AG10803 (cell line): ENCODE data around the gene PFKFB2.

Experiments used
- DNase-seq: peaks from one replicate; pipeline ENCODE4 v3.0.0; 2010; ENCODE audit warnings: low read depth
- H3K4me3 ChIP-seq: 2 replicates; pipeline ENCODE4 v1.5.1; 2011; ENCODE audit warnings: mild to moderate bottlenecking, low read length, control low read depth
- TF ChIP-seq, protein P1 (sequence below): conservative IDR thresholded peaks from 2 replicates; pipeline ENCODE4 v1.5.1; 2011; ENCODE audit warnings: mild to moderate bottlenecking, low read length, control low read depth, inconsistent platforms

Gene PFKFB2

DNA sequence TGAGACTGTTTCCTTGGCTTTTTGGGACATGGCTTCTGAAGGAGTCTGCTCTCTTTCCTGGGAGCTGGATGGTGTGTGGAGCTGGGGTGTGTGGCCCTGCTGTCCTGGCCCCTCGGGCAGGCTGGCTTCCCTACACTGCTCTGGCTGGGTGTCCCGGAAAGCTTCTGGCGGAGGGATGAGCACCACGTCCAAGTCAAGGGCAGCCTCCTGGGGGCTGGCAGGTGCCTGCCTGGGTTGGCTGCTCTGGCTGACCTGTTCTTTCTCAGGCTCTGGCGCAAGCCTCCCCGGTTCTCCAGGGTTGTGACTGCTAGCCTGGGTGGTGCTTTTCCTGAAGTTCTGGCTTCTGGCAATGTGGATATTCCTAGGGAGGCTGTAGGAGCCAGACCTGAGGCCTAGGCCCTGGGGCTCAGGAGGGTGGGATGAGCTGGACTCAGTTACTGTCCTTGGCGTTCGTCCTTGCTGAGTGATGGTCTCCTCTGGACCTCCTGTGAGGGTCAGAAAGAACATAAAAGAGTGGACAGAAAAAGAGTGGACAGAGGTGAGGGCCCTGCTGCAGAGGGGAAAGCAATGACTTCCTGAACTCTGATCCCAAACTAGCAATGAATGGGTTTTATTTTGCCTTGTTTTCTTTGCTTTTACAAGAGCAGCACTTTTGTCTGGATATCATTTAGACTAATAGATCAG is 29.9 kb upstream of the PFKFB2 start:
- no peak overlapping the region for H3K4me3 ChIP-seq
- no peak for DNase-seq
- TF ChIP-seq, protein P1, sequence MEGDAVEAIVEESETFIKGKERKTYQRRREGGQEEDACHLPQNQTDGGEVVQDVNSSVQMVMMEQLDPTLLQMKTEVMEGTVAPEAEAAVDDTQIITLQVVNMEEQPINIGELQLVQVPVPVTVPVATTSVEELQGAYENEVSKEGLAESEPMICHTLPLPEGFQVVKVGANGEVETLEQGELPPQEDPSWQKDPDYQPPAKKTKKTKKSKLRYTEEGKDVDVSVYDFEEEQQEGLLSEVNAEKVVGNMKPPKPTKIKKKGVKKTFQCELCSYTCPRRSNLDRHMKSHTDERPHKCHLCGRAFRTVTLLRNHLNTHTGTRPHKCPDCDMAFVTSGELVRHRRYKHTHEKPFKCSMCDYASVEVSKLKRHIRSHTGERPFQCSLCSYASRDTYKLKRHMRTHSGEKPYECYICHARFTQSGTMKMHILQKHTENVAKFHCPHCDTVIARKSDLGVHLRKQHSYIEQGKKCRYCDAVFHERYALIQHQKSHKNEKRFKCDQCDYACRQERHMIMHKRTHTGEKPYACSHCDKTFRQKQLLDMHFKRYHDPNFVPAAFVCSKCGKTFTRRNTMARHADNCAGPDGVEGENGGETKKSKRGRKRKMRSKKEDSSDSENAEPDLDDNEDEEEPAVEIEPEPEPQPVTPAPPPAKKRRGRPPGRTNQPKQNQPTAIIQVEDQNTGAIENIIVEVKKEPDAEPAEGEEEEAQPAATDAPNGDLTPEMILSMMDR = no peak

DNA sequence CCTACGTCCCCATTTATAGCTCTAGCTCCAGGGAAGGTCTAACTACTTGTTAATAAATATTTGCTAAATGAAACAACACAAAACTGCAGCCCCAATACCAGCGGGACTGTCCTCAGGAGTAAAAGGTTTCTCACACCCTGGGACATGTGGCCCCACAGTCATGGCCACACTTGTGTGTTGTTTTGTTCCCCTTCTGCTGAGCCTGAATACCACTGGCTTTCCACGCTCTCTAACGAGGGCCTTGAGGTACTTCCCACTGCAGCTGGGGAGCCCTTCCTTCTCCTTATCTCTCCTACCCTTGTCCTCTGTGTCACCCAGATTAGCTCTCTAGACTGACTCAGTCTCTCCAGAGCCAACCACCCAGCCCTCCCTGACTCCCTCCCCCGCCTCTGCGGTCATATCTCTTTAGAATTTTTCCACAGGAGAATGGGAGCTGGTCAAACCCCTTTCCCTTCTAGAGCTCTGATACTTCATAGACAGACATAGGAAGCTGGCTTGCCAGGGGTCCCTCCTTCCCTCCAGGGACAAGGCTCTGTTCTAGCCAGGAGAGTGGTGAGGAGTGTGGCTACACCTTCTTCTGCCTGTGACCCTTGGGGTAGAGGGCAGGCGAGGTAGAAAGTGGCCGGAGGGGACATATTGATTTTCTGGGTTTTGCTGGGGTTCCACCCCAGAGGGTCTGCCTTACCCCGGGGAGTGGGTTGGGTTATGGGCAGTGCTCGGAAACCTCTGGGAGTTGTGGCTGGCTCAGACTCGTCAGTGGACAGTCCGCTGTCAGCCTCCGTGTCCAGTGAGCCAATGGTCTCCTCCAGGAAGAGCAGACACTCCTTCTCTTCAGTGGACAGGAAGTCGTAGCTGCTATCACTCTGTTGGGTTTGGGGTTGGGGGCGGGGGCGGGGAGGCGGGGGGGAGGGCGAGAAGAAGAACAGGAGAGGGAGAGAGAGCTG is 28.6 kb upstream of the PFKFB2 start:
- no peak overlapping the region for H3K4me3 ChIP-seq
- TF ChIP-seq, protein P1 = no peak
- DNase-seq = no peak

DNA sequence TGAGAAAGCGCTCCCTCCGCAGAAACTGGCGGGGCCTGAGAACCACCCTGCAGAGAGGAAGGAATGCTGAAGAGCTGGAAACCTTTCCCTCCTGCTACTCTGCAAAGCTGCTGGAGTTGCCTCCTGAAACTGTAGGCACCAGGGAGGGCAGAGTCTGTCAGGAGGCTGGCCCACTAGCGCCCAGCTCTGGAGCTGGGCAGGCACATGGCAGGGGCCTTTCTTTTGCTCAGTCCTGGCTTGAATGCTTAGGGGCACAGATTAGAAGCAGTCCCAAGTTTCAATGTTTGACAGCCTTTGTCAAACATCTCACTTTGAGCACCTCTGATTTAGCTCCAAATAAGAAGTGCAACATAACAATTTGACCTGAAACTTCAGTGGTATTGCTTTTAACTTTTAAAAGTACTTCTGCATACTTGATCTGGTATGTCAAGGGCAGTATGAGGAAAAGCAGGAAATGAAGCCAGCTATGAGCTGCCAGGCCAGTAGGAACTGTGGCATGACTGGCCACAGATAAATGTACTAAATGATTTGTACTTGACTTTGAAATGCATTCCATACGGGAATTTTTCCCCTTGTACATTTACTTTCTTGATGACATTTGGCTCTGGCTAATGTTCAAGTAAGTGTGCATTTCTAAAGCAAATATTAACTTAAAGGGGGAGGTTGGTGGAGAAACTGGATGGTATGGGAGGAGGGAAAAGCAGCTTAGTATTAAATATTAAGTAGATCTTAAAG is 27.8 kb upstream of the PFKFB2 start:
- DNase-seq = peak; percentile 73
- no peak overlapping the region for H3K4me3 ChIP-seq
- TF ChIP-seq, protein P1 = no peak

- DNase-seq = peak; percentile 37
- TF ChIP-seq, protein P1 = no peak
- no peak overlapping the region for H3K4me3 ChIP-seq
Observed at GRCh38 chr1:207026104-207026534, 27.0 kb upstream of the PFKFB2 start.

GRCh38 chr1:207027206-207027777 is 25.8 kb upstream of the PFKFB2 start:
- no peak for DNase-seq
- TF ChIP-seq, protein P1 = no peak
- H3K4me3 ChIP-seq = no peak overlapping the region

DNA sequence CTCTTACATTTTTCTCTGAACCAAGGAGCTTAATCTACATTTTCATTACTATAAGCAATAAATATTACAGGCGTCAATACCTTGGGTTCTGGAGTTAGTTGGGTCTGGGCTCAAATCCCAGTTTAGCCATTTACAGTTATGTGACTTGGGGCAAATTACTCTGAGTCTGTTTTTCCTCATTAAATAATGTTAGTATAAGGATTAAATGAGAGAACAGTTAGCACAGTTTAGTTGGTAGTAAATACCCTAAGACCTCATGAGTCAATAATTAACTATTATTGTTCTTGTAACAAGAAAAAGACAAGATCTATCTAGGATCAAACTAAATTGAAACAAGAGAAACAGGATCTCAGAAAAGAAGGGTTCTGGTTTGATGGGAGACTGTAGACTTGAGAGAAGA is 25.2 kb upstream of the PFKFB2 start:
- no peak for DNase-seq
- TF ChIP-seq, protein P1 = no peak
- H3K4me3 ChIP-seq = no peak overlapping the region
